Parathyroid adenoma (tissue), 2 donors: Measurements from ENCODE around the gene NAP1L1.

Source experiments
- H2AFZ ChIP-seq: fragments of 300-600 bp; sonication (generic); one replicate; pipeline ENCODE4 v1.7.0; 2017; ENCODE audit warnings: antibody characterized with exemption, mild to moderate bottlenecking
- H3K27ac ChIP-seq: fragments of 300-600 bp; sonication (generic); one replicate; pipeline ENCODE4 v1.7.0; 2017
- H3K27me3 ChIP-seq: fragments of 300-600 bp; sonication (generic); one replicate; pipeline ENCODE4 v1.7.0; 2017; ENCODE audit warnings: low read length; ENCODE audit not compliant: control insufficient read depth, insufficient read depth
- H3K36me3 ChIP-seq: fragments of 300-600 bp; sonication (generic); one replicate; pipeline ENCODE4 v1.7.0; 2017; ENCODE audit warnings: low read length; ENCODE audit not compliant: control insufficient read depth, insufficient read depth
- H3K4me1 ChIP-seq: fragments of 300-600 bp; sonication (generic); one replicate; pipeline ENCODE4 v1.7.0; 2017; ENCODE audit warnings: control low read depth
- H3K4me2 ChIP-seq: fragments of 300-600 bp; sonication (generic); one replicate; pipeline ENCODE4 v1.7.0; 2017; ENCODE audit warnings: low read length
- H3K4me3 ChIP-seq: fragments of 300-600 bp; sonication (generic); one replicate; pipeline ENCODE4 v1.7.0; 2017; ENCODE audit warnings: low read depth, low read length
- H3K79me2 ChIP-seq: fragments of 300-600 bp; sonication (generic); one replicate; pipeline ENCODE4 v1.7.0; 2017; ENCODE audit warnings: control low read depth
- H3K9ac ChIP-seq: fragments of 300-600 bp; sonication (generic); one replicate; pipeline ENCODE4 v1.7.0; 2017; ENCODE audit warnings: mild to moderate bottlenecking
- H3K9me3 ChIP-seq: fragments of 300-600 bp; sonication (generic); one replicate; pipeline ENCODE4 v1.7.0; 2017; ENCODE audit warnings: low read length; ENCODE audit not compliant: control insufficient read depth
- CTCF ChIP-seq: fragments of 300-600 bp; sonication (generic); IDR thresholded peaks from one replicate; pipeline ENCODE4 v1.7.0; 2017; ENCODE audit warnings: antibody characterized with exemption, mild to moderate bottlenecking
- donor health status: primary hyperparathyroidism.

The NAP1L1 gene

GRCh38 chr12:76006028-76006925 lies 78.2 kb downstream of the NAP1L1 start:
- no peak overlapping the region for H3K27ac ChIP-seq

GRCh38 chr12:76003355-76003638 lies 81.2 kb downstream of the NAP1L1 start:
- Histone ChIP-seq H3K9me3 (no peaks in the 10 kb centered on the region), H3K4me1 (no peaks in the 10 kb centered on the region), H2AFZ (no peak overlapping the region), H3K27me3 (no peaks in the 10 kb centered on the region), H3K79me2 (no peaks in the 10 kb centered on the region), H3K4me3 (no peak overlapping the region), H3K9ac (no peak overlapping the region), H3K36me3 (no peaks in the 10 kb centered on the region), H3K4me2 (no peak overlapping the region), H3K27ac (no peak overlapping the region)
- no peak for TF ChIP-seq CTCF

More at GRCh38 chr12:76006028-76006925, 78.2 kb downstream of the NAP1L1 start:
- no peaks in the 10 kb centered on the region for H3K4me1 ChIP-seq
- H3K27me3 ChIP-seq = no peaks in the 10 kb centered on the region
- TF ChIP-seq CTCF = no peak
- H3K9ac ChIP-seq = no peak overlapping the region
- no peak overlapping the region for H3K4me3 ChIP-seq
- H2AFZ ChIP-seq = no peak overlapping the region
- H3K36me3 ChIP-seq = no peaks in the 10 kb centered on the region
- no peak overlapping the region for H3K4me2 ChIP-seq
- H3K79me2 ChIP-seq = no peaks in the 10 kb centered on the region
- no peaks in the 10 kb centered on the region for H3K9me3 ChIP-seq

GRCh38 chr12:76002598-76003354 lies 81.7 kb downstream of the NAP1L1 start:
- H3K36me3 ChIP-seq = no peaks in the 10 kb centered on the region
- no peak overlapping the region for H3K9ac ChIP-seq
- H3K79me2 ChIP-seq = no peaks in the 10 kb centered on the region
- H3K4me2 ChIP-seq = no peak overlapping the region
- no peaks in the 10 kb centered on the region for H3K9me3 ChIP-seq
- no peak for TF ChIP-seq CTCF
- no peak overlapping the region for H2AFZ ChIP-seq
- no peak overlapping the region for H3K27ac ChIP-seq
- H3K27me3 ChIP-seq = no peaks in the 10 kb centered on the region
- no peaks in the 10 kb centered on the region for H3K4me1 ChIP-seq
- H3K4me3 ChIP-seq = no peak overlapping the region

- H3K9ac ChIP-seq = no peak overlapping the region
- no peaks in the 10 kb centered on the region for H3K79me2 ChIP-seq
- H3K36me3 ChIP-seq = no peaks in the 10 kb centered on the region
- H3K9me3 ChIP-seq = no peaks in the 10 kb centered on the region
- H2AFZ ChIP-seq = no peak overlapping the region
- H3K4me3 ChIP-seq = no peak overlapping the region
- TF ChIP-seq CTCF = no peak
- no peaks in the 10 kb centered on the region for H3K27me3 ChIP-seq
- no peak overlapping the region for H3K27ac ChIP-seq
- no peaks in the 10 kb centered on the region for H3K4me1 ChIP-seq
- H3K4me2 ChIP-seq = no peak overlapping the region
Measured at GRCh38 chr12:75998292-75999063, 86.0 kb downstream of the NAP1L1 start.
